Suppressor macrophage (primary cell): ENCODE results near the gene FABP3.

Experiments used
- DNase-seq, 4 experiments: peaks; one replicate each; pipeline ENCODE4 v3.0.0-alpha.2; 2020 to 2022

The FABP3 gene

GRCh38 chr1:31371121-31371959 is 1.5 kb downstream of the FABP3 start:
- peak; percentile 73 to 81 (median 78) for DNase-seq

GRCh38 chr1:31370565-31370964 is 2.3 kb downstream of the FABP3 start:
- no peak for DNase-seq

GRCh38 chr1:31370021-31370420 is 2.9 kb downstream of the FABP3 start:
- DNase-seq = no peak

GRCh38 chr1:31368611-31369107 is 4.2 kb downstream of the FABP3 start:
- no peak for DNase-seq

- DNase-seq = peak in 3 of 4 experiments; percentile 17 to 32 (median 28)
Measured at GRCh38 chr1:31366796-31367195, 6.1 kb downstream of the FABP3 start.

GRCh38 chr1:31364561-31365250 is 8.2 kb downstream of the FABP3 start:
- DNase-seq = no peak

- DNase-seq = no peak
Measured at GRCh38 chr1:31362032-31362431, 10.8 kb downstream of the FABP3 start.

GRCh38 chr1:31361607-31362006 is 11.3 kb downstream of the FABP3 start:
- DNase-seq = no peak

- no peak for DNase-seq
Measured at GRCh38 chr1:31356427-31356826, 16.4 kb downstream of the FABP3 start.

GRCh38 chr1:31354283-31354682 is 18.6 kb downstream of the FABP3 start:
- peak in 3 of 4 experiments; percentile 37 to 40 (median 40) for DNase-seq

GRCh38 chr1:31348449-31348848 is 24.4 kb downstream of the FABP3 start:
- DNase-seq = no peak

- DNase-seq = no peak
Measured at GRCh38 chr1:31346785-31347184, 26.1 kb downstream of the FABP3 start.

GRCh38 chr1:31345635-31346034 is 27.2 kb downstream of the FABP3 start:
- DNase-seq = no peak

- no peak for DNase-seq
Measured at GRCh38 chr1:31344503-31344902, 28.4 kb downstream of the FABP3 start.

- no peak for DNase-seq
Measured at GRCh38 chr1:31336687-31337467, 36.0 kb downstream of the FABP3 start.

GRCh38 chr1:31335007-31335406 is 37.9 kb downstream of the FABP3 start:
- DNase-seq = peak; percentile 8 to 37 (median 29)

- DNase-seq = no peak
Measured at GRCh38 chr1:31327381-31327780, 45.5 kb downstream of the FABP3 start.

- no peak for DNase-seq
Measured at GRCh38 chr1:31326461-31326860, 46.4 kb downstream of the FABP3 start.

GRCh38 chr1:31324992-31325391 is 47.9 kb downstream of the FABP3 start:
- DNase-seq = no peak

- DNase-seq = no peak
Measured at GRCh38 chr1:31324093-31324492, 48.8 kb downstream of the FABP3 start.

- no peak for DNase-seq
Measured at GRCh38 chr1:31318146-31318545, 54.7 kb downstream of the FABP3 start.

- DNase-seq = no peak
Measured at GRCh38 chr1:31315902-31316301, 57.0 kb downstream of the FABP3 start.
